Fibroblast of lung (primary cell): ENCODE data around the gene ASAP3. TPM values are rescaled to one million over a fixed set of nuclear protein-coding genes. Genes with fewer than 3 reads are reported as not detected.

Experiments
- DNase-seq, 2 donors: peaks; one replicate each; pipeline versions ENCODE4 v3.0.0 to v3.0.0-alpha.2; 2010; ENCODE audit warnings: low read depth in 2 of 2
- H2AFZ ChIP-seq: 2 replicates; pipeline ENCODE4 v1.5.1; 2012; ENCODE audit warnings: low read length, control low read depth, inconsistent platforms
- H3K27ac ChIP-seq: 2 replicates; pipeline ENCODE4 v1.5.1; 2011; ENCODE audit warnings: low read length, control low read depth; ENCODE audit not compliant: insufficient read depth
- H3K27me3 ChIP-seq: 2 replicates; pipeline ENCODE4 v1.5.1; 2011; ENCODE audit warnings: mild to moderate bottlenecking, low read length; ENCODE audit not compliant: control insufficient read depth, insufficient read depth
- H3K36me3 ChIP-seq: 2 replicates; pipeline ENCODE4 v1.5.1; 2011; ENCODE audit warnings: low read length; ENCODE audit not compliant: control insufficient read depth, insufficient read depth
- H3K4me1 ChIP-seq: 2 replicates; pipeline ENCODE4 v1.5.1; 2011; ENCODE audit warnings: low read length; ENCODE audit not compliant: control insufficient read depth, insufficient read depth; ENCODE audit errors: extremely low read depth
- H3K4me2 ChIP-seq: 2 replicates; pipeline ENCODE4 v1.5.1; 2011; ENCODE audit warnings: low read length, control low read depth; ENCODE audit not compliant: insufficient read depth; ENCODE audit errors: extremely low read depth
- H3K4me3 ChIP-seq, 4 experiments: fragments of 200-600 bp in 1 of 4; sonication (generic) in 1 of 4; replicated peaks in 1 of 4; 2 replicates each; pipeline ENCODE4 v1.5.1; 2011 to 2016; ENCODE audit warnings: low read length in 4 of 4, low read depth in 3 of 4, mild to moderate bottlenecking in 3 of 4, control low read depth in 2 of 4, inconsistent platforms in 1 of 4, mixed read lengths in 1 of 4; ENCODE audit not compliant: insufficient read depth in 1 of 4; ENCODE audit errors: control extremely low read depth in 1 of 4
- H3K79me2 ChIP-seq: 2 replicates; pipeline ENCODE4 v1.5.1; 2012; ENCODE audit warnings: mild to moderate bottlenecking, low read length, inconsistent platforms; ENCODE audit not compliant: control insufficient read depth, insufficient read depth
- H3K9ac ChIP-seq: 2 replicates; pipeline ENCODE4 v1.5.1; 2011; ENCODE audit warnings: mild to moderate bottlenecking, low read length, control low read depth; ENCODE audit not compliant: insufficient read depth
- H3K9me3 ChIP-seq: 2 replicates; pipeline ENCODE4 v1.5.1; 2012; ENCODE audit warnings: low read depth, low read length; ENCODE audit not compliant: control insufficient read depth, insufficient read depth
- H4K20me1 ChIP-seq: 2 replicates; pipeline ENCODE4 v1.5.1; 2011; ENCODE audit warnings: low read length; ENCODE audit not compliant: control insufficient read depth, insufficient read depth; ENCODE audit errors: extremely low read depth
- CTCF ChIP-seq, 2 donors: IDR thresholded peaks in 1 of 2; conservative IDR thresholded peaks in 1 of 2; 1 replicate in 1 of 2; 2 replicates in 1 of 2; pipeline ENCODE4 v1.5.1; 2011 to 2012; ENCODE audit warnings: low read length in 2 of 2, control low read depth in 1 of 2, inconsistent platforms in 1 of 2, low read depth in 1 of 2, mild to moderate bottlenecking in 1 of 2
- EZH2 ChIP-seq: IDR thresholded peaks from 2 replicates; pipeline ENCODE4 v1.5.1; 2012; ENCODE audit warnings: low read length, control low read depth, mild to moderate bottlenecking; ENCODE audit errors: missing control alignments
- polyA plus RNA-seq, 2 donors: library from polyadenylated mRNA; depleted of rRNA in 1 of 2; stranded (reverse) in 1 of 2; unstranded in 1 of 2; fragments of >200 nt; gene quantifications; 2 replicates each; pipeline ENCODE4 v1.2.1, GENCODE V29; 2011 to 2012; ENCODE audit warnings: missing spikeins in 1 of 2
- total RNA-seq: library from RNA; depleted of rRNA; stranded (reverse); fragments of >200 nt; gene quantifications from 2 replicates; pipeline ENCODE4 v1.2.1, GENCODE V29; 2014

Gene ASAP3
- total and polyA plus RNA-seq, 2 donors (not counting 1 experiment from before 2014, with no cell fraction given) = 14.2 to 73.2 TPM

- Histone ChIP-seq H3K4me1 (peaks cover 14% of the 10 kb centered on the region), H3K9ac (no peak overlapping the region), H3K36me3 (no peaks in the 10 kb centered on the region), H3K4me3 (no peak overlapping the region), H3K4me2 (no peak overlapping the region), H3K79me2 (no peaks in the 10 kb centered on the region), H3K9me3 (no peaks in the 10 kb centered on the region), H4K20me1 (no peaks in the 10 kb centered on the region), H3K27ac (no peak overlapping the region), H3K27me3 (no peaks in the 10 kb centered on the region), H2AFZ (no peak overlapping the region)
- TF ChIP-seq EZH2 = no peak
- no peak for TF ChIP-seq CTCF (conservative IDR thresholded peaks at IDR 0.05 in 1 of 2, IDR thresholded peaks at IDR 0.05 in 1 of 2; ENCODE audit: low read depth in 1 of 2, low read length in 2 of 2)
- DNase-seq = no peak
These were observed 43.4 kb upstream of the ASAP3 start for GRCh38 chr1:23527366-23527765.

GRCh38 chr1:23526329-23527041, 42.5 kb upstream of the ASAP3 start:
- Histone ChIP-seq H3K4me3 (no peak overlapping the region), H2AFZ (no peak overlapping the region), H3K4me2 (no peak overlapping the region), H4K20me1 (no peaks in the 10 kb centered on the region), H3K27ac (no peak overlapping the region), H3K27me3 (no peaks in the 10 kb centered on the region), H3K79me2 (no peaks in the 10 kb centered on the region), H3K36me3 (no peaks in the 10 kb centered on the region), H3K9me3 (no peaks in the 10 kb centered on the region), H3K4me1 (peaks cover 12% of the 10 kb centered on the region), H3K9ac (no peak overlapping the region)
- TF ChIP-seq EZH2 = no peak
- no peak for TF ChIP-seq CTCF (conservative IDR thresholded peaks at IDR 0.05 in 1 of 2, IDR thresholded peaks at IDR 0.05 in 1 of 2; ENCODE audit: low read depth in 1 of 2, low read length in 2 of 2)
- DNase-seq = no peak

- Histone ChIP-seq H3K4me3 (no peak overlapping the region), H3K27ac (no peak overlapping the region), H4K20me1 (no peaks in the 10 kb centered on the region), H3K9ac (no peak overlapping the region), H3K36me3 (no peaks in the 10 kb centered on the region), H2AFZ (no peak overlapping the region), H3K27me3 (no peaks in the 10 kb centered on the region), H3K4me2 (no peak overlapping the region), H3K9me3 (no peaks in the 10 kb centered on the region), H3K4me1 (peaks cover 11% of the 10 kb centered on the region), H3K79me2 (no peaks in the 10 kb centered on the region)
- DNase-seq = no peak
- TF ChIP-seq EZH2 = no peak
- TF ChIP-seq CTCF (conservative IDR thresholded peaks at IDR 0.05 in 1 of 2, IDR thresholded peaks at IDR 0.05 in 1 of 2; ENCODE audit: low read depth in 1 of 2, low read length in 2 of 2) = no peak
These were observed 41.7 kb upstream of the ASAP3 start for GRCh38 chr1:23525558-23526250.
